Esophagus squamous epithelium (tissue), 4 donors: Measurements from ENCODE around the gene RGS14.

Source experiments
- POLR2A ChIP-seq, 4 donors: fragments of 450-650 bp; IDR thresholded peaks; one replicate each; pipeline ENCODE4 v1.6.1; 2017; ENCODE audit warnings: antibody characterized with exemption in 4 of 4, mild to moderate bottlenecking in 4 of 4, moderate library complexity in 3 of 4
- TF ChIP-seq, protein P1 (sequence below), 6 experiments: fragments of 450-650 bp in 4 of 6; fragments of 200-600 bp in 2 of 6; sonication (generic) in 2 of 6; IDR thresholded peaks; one replicate each; pipeline ENCODE4 v1.5.1; 2016 to 2019; ENCODE audit warnings: antibody characterized with exemption in 6 of 6, mild to moderate bottlenecking in 4 of 6, moderate library complexity in 4 of 6

DNA sequence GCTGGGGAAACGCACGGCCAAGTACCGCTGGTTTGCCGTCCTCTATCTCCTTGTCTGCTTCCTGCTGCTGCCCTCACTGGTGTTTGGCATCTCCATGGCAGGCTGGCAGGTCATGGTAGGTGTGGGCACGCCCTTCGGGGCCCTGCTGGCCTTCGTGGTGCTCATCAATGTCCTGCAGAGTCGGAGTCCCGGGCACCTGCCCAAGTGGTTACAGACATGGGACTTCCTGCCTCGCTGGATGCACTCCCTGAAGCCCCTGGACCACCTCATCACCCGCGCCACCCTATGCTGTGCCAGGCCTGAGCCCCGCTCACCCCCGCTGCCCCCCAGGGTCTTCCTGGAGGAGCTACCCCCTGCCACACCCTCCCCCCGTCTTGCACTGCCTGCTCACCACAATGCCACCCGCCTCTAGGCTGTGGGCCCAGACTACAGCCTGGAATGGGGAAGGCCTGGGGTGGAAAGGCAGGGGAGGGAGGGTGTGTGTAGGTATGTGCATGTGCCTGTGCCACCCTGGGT is 40.2 kb downstream of the RGS14 start:
- TF ChIP-seq, protein P1, sequence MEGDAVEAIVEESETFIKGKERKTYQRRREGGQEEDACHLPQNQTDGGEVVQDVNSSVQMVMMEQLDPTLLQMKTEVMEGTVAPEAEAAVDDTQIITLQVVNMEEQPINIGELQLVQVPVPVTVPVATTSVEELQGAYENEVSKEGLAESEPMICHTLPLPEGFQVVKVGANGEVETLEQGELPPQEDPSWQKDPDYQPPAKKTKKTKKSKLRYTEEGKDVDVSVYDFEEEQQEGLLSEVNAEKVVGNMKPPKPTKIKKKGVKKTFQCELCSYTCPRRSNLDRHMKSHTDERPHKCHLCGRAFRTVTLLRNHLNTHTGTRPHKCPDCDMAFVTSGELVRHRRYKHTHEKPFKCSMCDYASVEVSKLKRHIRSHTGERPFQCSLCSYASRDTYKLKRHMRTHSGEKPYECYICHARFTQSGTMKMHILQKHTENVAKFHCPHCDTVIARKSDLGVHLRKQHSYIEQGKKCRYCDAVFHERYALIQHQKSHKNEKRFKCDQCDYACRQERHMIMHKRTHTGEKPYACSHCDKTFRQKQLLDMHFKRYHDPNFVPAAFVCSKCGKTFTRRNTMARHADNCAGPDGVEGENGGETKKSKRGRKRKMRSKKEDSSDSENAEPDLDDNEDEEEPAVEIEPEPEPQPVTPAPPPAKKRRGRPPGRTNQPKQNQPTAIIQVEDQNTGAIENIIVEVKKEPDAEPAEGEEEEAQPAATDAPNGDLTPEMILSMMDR (IDR thresholded peaks at IDR 0.05), result no peak
- no peak for TF ChIP-seq POLR2A (IDR thresholded peaks at IDR 0.05)
